Activated CD4-positive, alpha-beta T cell treated with anti-CD3 and anti-CD28 coated beads, Interleukin-2, amount 10 ng/mL, durations not matched to agents 24 days and 14 days (primary cell): ENCODE measurements around the gene PRSS53. TPM values are rescaled to one million over a fixed set of nuclear protein-coding genes. Genes with fewer than 3 reads are reported as not detected.
"Not testable (repeated sequence)": the region's sequence is repeated elsewhere in the genome, so short reads cannot be mapped to it uniquely, and the experiment has no call there.

Experiments used
- DNase-seq: peaks from one replicate; pipeline ENCODE4 v3.0.0; 2022
- H3K27ac Mint-ChIP-seq: one replicate; pipeline ENCODE4 v1.8.0; 2022; ENCODE audit warnings: mild to moderate bottlenecking, mixed read lengths
- H3K27me3 Mint-ChIP-seq: one replicate; pipeline ENCODE4 v1.8.0; 2022; ENCODE audit warnings: mixed read lengths
- H3K36me3 Mint-ChIP-seq: one replicate; pipeline ENCODE4 v1.8.0; 2022; ENCODE audit warnings: low read depth, mild to moderate bottlenecking, mixed read lengths
- H3K4me1 Mint-ChIP-seq: one replicate; pipeline ENCODE4 v1.8.0; 2021; ENCODE audit warnings: mixed read lengths
- H3K4me3 Mint-ChIP-seq: one replicate; pipeline ENCODE4 v1.8.0; 2022; ENCODE audit warnings: mild to moderate bottlenecking, moderate library complexity, mixed read lengths
- H3K9me3 Mint-ChIP-seq: one replicate; pipeline ENCODE4 v1.8.0; 2021; ENCODE audit warnings: mixed read lengths
- intact Hi-C: fragments of 100-400 bp; cut with micrococcal nuclease; formaldehyde crosslinking; loops from one replicate; pipeline ENCODE4 v1.15.1; 2023
- total RNA-seq: library from RNA; stranded (reverse); gene quantifications from 2 replicates; pipeline ENCODE4 v1.2.3, GENCODE V29; 2022

PRSS53 gene
- total RNA-seq, 1 donor from 2014 or later: 4.8 TPM

GRCh38 chr16:31110106-31111034 is 21.6 kb upstream of the PRSS53 start:
- Mint-ChIP-seq H3K9me3 (no peaks in the 10 kb centered on the region), H3K4me3 (peak overlapping the region; percentile 80), H3K27me3 (no peaks in the 10 kb centered on the region), H3K27ac (peak overlapping the region; percentile 45), H3K4me1 (peaks cover 24% of the 10 kb centered on the region), H3K36me3 (peaks cover 31% of the 10 kb centered on the region)
- DNase-seq: no peak
- intact Hi-C loops: no loop called here

GRCh38 chr16:31109622-31110021 is 20.9 kb upstream of the PRSS53 start:
- peak overlapping the region; percentile 77 for H3K27ac Mint-ChIP-seq
- H3K4me1 Mint-ChIP-seq: peaks cover 24% of the 10 kb centered on the region
- H3K9me3 Mint-ChIP-seq: no peaks in the 10 kb centered on the region
- DNase-seq: no peak
- intact Hi-C loops: loop anchor here (2.0 to 10.0 kb wide), 5 partner anchors 15 to 345 kb away; partner anchors contain the start of genes ARMC5, STX4, VKORC1 and ZNF646
- H3K36me3 Mint-ChIP-seq: peaks cover 30% of the 10 kb centered on the region
- H3K4me3 Mint-ChIP-seq: peak overlapping the region; percentile 80
- no peaks in the 10 kb centered on the region for H3K27me3 Mint-ChIP-seq

GRCh38 chr16:31108794-31109558 is 20.2 kb upstream of the PRSS53 start:
- H3K36me3 Mint-ChIP-seq: peaks cover 30% of the 10 kb centered on the region
- H3K27ac Mint-ChIP-seq: peak overlapping the region; percentile 51
- peaks cover 24% of the 10 kb centered on the region for H3K4me1 Mint-ChIP-seq
- no peaks in the 10 kb centered on the region for H3K9me3 Mint-ChIP-seq
- no peaks in the 10 kb centered on the region for H3K27me3 Mint-ChIP-seq
- peak overlapping the region; percentile 80 for H3K4me3 Mint-ChIP-seq
- DNase-seq: no peak
- intact Hi-C loops: loop anchor here (2.0 to 10.0 kb wide), 5 partner anchors 14 to 346 kb away; partner anchors contain the start of genes ARMC5, STX4, VKORC1 and ZNF646

- Mint-ChIP-seq H3K36me3 (peaks cover 26% of the 10 kb centered on the region), H3K4me3 (peak within 1 kb of the TSS; percentile 92), H3K9me3 (no peaks in the 10 kb centered on the region), H3K4me1 (peaks cover 22% of the 10 kb centered on the region), H3K27ac (peak within 1 kb of the TSS; percentile 95), H3K27me3 (no peaks in the 10 kb centered on the region)
- DNase-seq: peak; percentile 93
- intact Hi-C loops: loop anchor here (2.0 to 10.0 kb wide), 5 partner anchors 13 to 347 kb away; partner anchors contain the start of genes ARMC5, STX4, VKORC1 and ZNF646
Measured at GRCh38 chr16:31108035-31108793, 19.5 kb upstream of the PRSS53 start, which contains the start of gene BCKDK. Gene BCKDK (plus strand): TSS chr16:31108386. CDS start chr16:31109224, 838 bp downstream.

GRCh38 chr16:31107465-31107867 is 18.7 kb upstream of the PRSS53 start:
- no peaks in the 10 kb centered on the region for H3K27me3 Mint-ChIP-seq
- peaks cover 23% of the 10 kb centered on the region for H3K36me3 Mint-ChIP-seq
- H3K9me3 Mint-ChIP-seq: no peaks in the 10 kb centered on the region
- H3K27ac Mint-ChIP-seq: peak overlapping the region; percentile 95
- H3K4me3 Mint-ChIP-seq: peak overlapping the region; percentile 92
- DNase-seq: peak; percentile 77
- H3K4me1 Mint-ChIP-seq: peaks cover 21% of the 10 kb centered on the region
- intact Hi-C loops: loop anchor here (5.0 to 10.0 kb wide), 3 partner anchors 35 to 347 kb away; partner anchors contain the start of genes ARMC5, ZNF646 and ZNF668

- Mint-ChIP-seq H3K36me3 (peaks cover 22% of the 10 kb centered on the region), H3K27me3 (no peaks in the 10 kb centered on the region), H3K4me1 (peaks cover 20% of the 10 kb centered on the region), H3K9me3 (no peaks in the 10 kb centered on the region), H3K27ac (peak overlapping the region; percentile 95), H3K4me3 (peak overlapping the region; percentile 92)
- intact Hi-C loops: loop anchor here (5.0 to 10.0 kb wide), 3 partner anchors 34 to 348 kb away; partner anchors contain the start of genes ARMC5, ZNF646 and ZNF668
- DNase-seq: no peak
Measured at GRCh38 chr16:31106509-31107464, 18.0 kb upstream of the PRSS53 start.

GRCh38 chr16:31105677-31106213 is 17.0 kb upstream of the PRSS53 start:
- no peaks in the 10 kb centered on the region for H3K9me3 Mint-ChIP-seq
- intact Hi-C loops: loop anchor here (5.0 to 10.0 kb wide), 3 partner anchors 33 to 349 kb away; partner anchors contain the start of genes ARMC5, ZNF646 and ZNF668
- H3K4me3 Mint-ChIP-seq: peak overlapping the region; percentile 51
- DNase-seq: peak; percentile 95
- peak overlapping the region; percentile 72 for H3K27ac Mint-ChIP-seq
- no peaks in the 10 kb centered on the region for H3K27me3 Mint-ChIP-seq
- peaks cover 13% of the 10 kb centered on the region for H3K36me3 Mint-ChIP-seq
- H3K4me1 Mint-ChIP-seq: peaks cover 20% of the 10 kb centered on the region

GRCh38 chr16:31100876-31101641 is 12.3 kb upstream of the PRSS53 start:
- intact Hi-C loops: loop anchor here (10.0 kb wide), 1 partner anchor 354 kb away; the partner anchor contains the start of gene ARMC5
- H3K27ac Mint-ChIP-seq, DNase-seq, H3K27me3 Mint-ChIP-seq, H3K36me3 Mint-ChIP-seq, H3K4me3 Mint-ChIP-seq, H3K4me1 Mint-ChIP-seq, H3K9me3 Mint-ChIP-seq: not testable (repeated sequence)

GRCh38 chr16:31099860-31100638 is 11.3 kb upstream of the PRSS53 start:
- Mint-ChIP-seq H3K9me3 (no peaks in the 10 kb centered on the region), H3K4me3 (no peak overlapping the region)

GRCh38 chr16:31094424-31095120 is 5.8 kb upstream of the PRSS53 start, which contains the start of gene VKORC1:
Gene VKORC1 (minus strand): TSS chr16:31094797. CDS start chr16:31094729, 68 bp downstream.
- Mint-ChIP-seq H3K27me3 (no peaks in the 10 kb centered on the region), H3K36me3 (peaks cover 17% of the 10 kb centered on the region), H3K9me3 (no peaks in the 10 kb centered on the region), H3K27ac (peak within 1 kb of the TSS; percentile 94), H3K4me3 (peak within 1 kb of the TSS; percentile 95), H3K4me1 (peaks cover 23% of the 10 kb centered on the region)
- intact Hi-C loops: loop anchor here (1.0 to 2.0 kb wide), 6 partner anchors 14 to 171 kb away; partner anchors contain the start of genes BCKDK, FBXL19, FUS and STX4
- DNase-seq: peak; percentile 96

More at GRCh38 chr16:31099860-31100638, 11.3 kb upstream of the PRSS53 start:
- H3K4me1 Mint-ChIP-seq: peaks cover 8% of the 10 kb centered on the region
- no peak overlapping the region for H3K27ac Mint-ChIP-seq
- intact Hi-C loops: loop anchor here (10.0 kb wide), 1 partner anchor 355 kb away; the partner anchor contains the start of gene ARMC5
- H3K27me3 Mint-ChIP-seq: no peaks in the 10 kb centered on the region
- no peak for DNase-seq
- no peaks in the 10 kb centered on the region for H3K36me3 Mint-ChIP-seq
